OCI-LY1 (cell line): ENCODE measurements around the gene ZFR.

ENCODE experiments used
- H2AFZ ChIP-seq: fragments of 200-600 bp; sonication (generic), shearing (Covaris generic); 2 replicates; pipeline ENCODE4 v1.6.0; 2014; ENCODE audit warnings: antibody characterized with exemption, mild to moderate bottlenecking, low read length
- H3F3A ChIP-seq: fragments of 200-600 bp; sonication (generic), shearing (Covaris generic); 2 replicates; pipeline ENCODE4 v1.6.0; 2014; ENCODE audit warnings: mild to moderate bottlenecking, antibody characterized with exemption, low read length, moderate library complexity; ENCODE audit not compliant: insufficient read depth
- H3K27ac ChIP-seq: fragments of 200-600 bp; sonication (generic); 2 replicates; pipeline ENCODE4 v1.5.1; 2014; ENCODE audit warnings: low read length, mixed run types, mild to moderate bottlenecking, low read depth; ENCODE audit not compliant: poor library complexity, severe bottlenecking
- H3K27me3 ChIP-seq: fragments of 200-600 bp; sonication (generic); 2 replicates; pipeline ENCODE4 v1.6.0; 2014; ENCODE audit warnings: antibody characterized with exemption, mild to moderate bottlenecking, low read length, moderate library complexity; ENCODE audit not compliant: insufficient read depth
- H3K36me3 ChIP-seq: fragments of 200-600 bp; sonication (generic); 2 replicates; pipeline ENCODE4 v1.6.1; 2014; ENCODE audit warnings: mild to moderate bottlenecking, antibody characterized with exemption, low read length, moderate library complexity, mixed read lengths; ENCODE audit not compliant: insufficient read depth
- H3K4me1 ChIP-seq: fragments of 200-600 bp; sonication (generic); 2 replicates; pipeline ENCODE4 v1.5.1; 2014; ENCODE audit warnings: mild to moderate bottlenecking, low read length, moderate library complexity; ENCODE audit not compliant: insufficient read depth, severe bottlenecking
- H3K4me2 ChIP-seq: fragments of 200-600 bp; sonication (generic), shearing (Covaris generic); 2 replicates; pipeline ENCODE4 v1.6.1; 2014; ENCODE audit warnings: low read length
- H3K4me3 ChIP-seq: fragments of 200-600 bp; sonication (generic); 2 replicates; pipeline ENCODE4 v1.5.1; 2014; ENCODE audit warnings: low read length, low read depth, mild to moderate bottlenecking, mixed read lengths; ENCODE audit not compliant: poor library complexity, severe bottlenecking
- H3K79me2 ChIP-seq: fragments of 200-600 bp; shearing (Covaris generic); 2 replicates; pipeline ENCODE4 v1.6.1; 2016; ENCODE audit warnings: mixed run types, low read length, mixed read lengths; ENCODE audit not compliant: insufficient read depth
- H3K9ac ChIP-seq: fragments of 200-600 bp; sonication (generic), shearing (Covaris generic); 2 replicates; pipeline ENCODE4 v1.6.1; 2014; ENCODE audit warnings: mild to moderate bottlenecking, low read length, mixed read lengths
- H3K9me2 ChIP-seq: fragments of 200-600 bp; sonication (generic), shearing (Covaris generic); 2 replicates; pipeline ENCODE4 v1.6.1; 2014; ENCODE audit warnings: low read depth, mild to moderate bottlenecking, low read length, mixed read lengths
- H3K9me3 ChIP-seq: fragments of 200-600 bp; shearing (Covaris generic); 2 replicates; pipeline ENCODE4 v1.6.1; 2014; ENCODE audit warnings: low read length, mixed read lengths
- H4K20me1 ChIP-seq: fragments of 200-600 bp; sonication (generic), shearing (Covaris generic); 2 replicates; pipeline ENCODE4 v1.6.0; 2016; ENCODE audit warnings: mild to moderate bottlenecking, low read length; ENCODE audit not compliant: insufficient read depth
- EZH2 ChIP-seq: fragments of 200-600 bp; sonication (generic), shearing (Covaris generic); IDR thresholded peaks from 2 replicates; pipeline ENCODE4 v1.8.0; 2017; ENCODE audit warnings: borderline replicate concordance, mixed run types, mild to moderate bottlenecking, antibody characterized with exemption, low read length, moderate library complexity, mixed read lengths
- TF ChIP-seq, protein P1 (sequence below): fragments of 200-600 bp; sonication (generic), shearing (Covaris generic); IDR thresholded peaks from 2 replicates; pipeline ENCODE4 v1.5.1; 2017; ENCODE audit warnings: mild to moderate bottlenecking, antibody characterized with exemption, low read length, moderate library complexity, mixed read lengths

ZFR gene

DNA sequence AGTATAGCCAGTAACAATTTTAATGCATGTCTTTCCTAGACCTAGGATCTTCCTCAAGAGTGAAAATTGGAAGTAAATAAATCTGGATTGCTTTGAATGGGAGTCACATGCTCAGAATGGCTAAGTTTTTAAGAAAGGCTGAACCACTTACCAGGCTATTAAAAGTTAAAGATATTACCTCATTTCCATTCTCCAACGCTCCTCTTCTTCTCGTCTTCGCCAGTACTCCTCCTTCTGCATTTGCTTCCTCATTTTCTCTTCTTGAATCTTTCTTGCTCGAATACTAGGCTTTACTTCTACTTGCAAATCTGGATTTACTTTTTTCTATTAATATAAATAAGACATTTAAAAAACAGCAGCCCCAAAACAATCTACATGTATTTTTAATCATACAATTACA, 49.6 kb downstream of the ZFR start:
- H3F3A ChIP-seq: no peaks in the 10 kb centered on the region
- no peak overlapping the region for H3K4me2 ChIP-seq
- no peak overlapping the region for H2AFZ ChIP-seq
- peaks cover 92% of the 10 kb centered on the region for H3K36me3 ChIP-seq
- no peaks in the 10 kb centered on the region for H3K27me3 ChIP-seq
- no peaks in the 10 kb centered on the region for H4K20me1 ChIP-seq
- no peaks in the 10 kb centered on the region for H3K9me2 ChIP-seq
- H3K4me3 ChIP-seq: no peak overlapping the region
- H3K4me1 ChIP-seq: no peaks in the 10 kb centered on the region
- H3K9me3 ChIP-seq: no peaks in the 10 kb centered on the region
- no peak for TF ChIP-seq EZH2
- TF ChIP-seq, protein P1, sequence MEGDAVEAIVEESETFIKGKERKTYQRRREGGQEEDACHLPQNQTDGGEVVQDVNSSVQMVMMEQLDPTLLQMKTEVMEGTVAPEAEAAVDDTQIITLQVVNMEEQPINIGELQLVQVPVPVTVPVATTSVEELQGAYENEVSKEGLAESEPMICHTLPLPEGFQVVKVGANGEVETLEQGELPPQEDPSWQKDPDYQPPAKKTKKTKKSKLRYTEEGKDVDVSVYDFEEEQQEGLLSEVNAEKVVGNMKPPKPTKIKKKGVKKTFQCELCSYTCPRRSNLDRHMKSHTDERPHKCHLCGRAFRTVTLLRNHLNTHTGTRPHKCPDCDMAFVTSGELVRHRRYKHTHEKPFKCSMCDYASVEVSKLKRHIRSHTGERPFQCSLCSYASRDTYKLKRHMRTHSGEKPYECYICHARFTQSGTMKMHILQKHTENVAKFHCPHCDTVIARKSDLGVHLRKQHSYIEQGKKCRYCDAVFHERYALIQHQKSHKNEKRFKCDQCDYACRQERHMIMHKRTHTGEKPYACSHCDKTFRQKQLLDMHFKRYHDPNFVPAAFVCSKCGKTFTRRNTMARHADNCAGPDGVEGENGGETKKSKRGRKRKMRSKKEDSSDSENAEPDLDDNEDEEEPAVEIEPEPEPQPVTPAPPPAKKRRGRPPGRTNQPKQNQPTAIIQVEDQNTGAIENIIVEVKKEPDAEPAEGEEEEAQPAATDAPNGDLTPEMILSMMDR: no peak
- no peak overlapping the region for H3K27ac ChIP-seq
- no peaks in the 10 kb centered on the region for H3K79me2 ChIP-seq
- H3K9ac ChIP-seq: no peak overlapping the region

DNA sequence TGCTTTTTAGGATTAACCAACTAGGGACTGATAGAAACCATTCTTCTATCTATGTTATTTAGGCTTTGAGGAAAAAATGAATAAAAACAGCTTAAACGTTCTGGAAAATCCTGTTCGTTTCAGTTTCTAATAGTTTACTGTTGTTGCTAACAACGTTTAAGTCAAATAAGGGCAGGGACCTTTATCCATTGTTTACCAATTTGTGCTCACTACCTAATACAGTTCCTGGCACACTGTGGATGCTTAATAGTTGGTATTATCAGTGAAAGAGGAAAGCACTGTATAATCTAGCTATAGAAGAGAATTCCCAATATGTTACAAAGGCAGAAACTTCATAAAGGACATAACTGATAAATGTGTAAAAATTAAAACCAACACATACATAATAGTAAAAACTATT, 52.5 kb downstream of the ZFR start:
- no peak overlapping the region for H3K4me3 ChIP-seq

DNA sequence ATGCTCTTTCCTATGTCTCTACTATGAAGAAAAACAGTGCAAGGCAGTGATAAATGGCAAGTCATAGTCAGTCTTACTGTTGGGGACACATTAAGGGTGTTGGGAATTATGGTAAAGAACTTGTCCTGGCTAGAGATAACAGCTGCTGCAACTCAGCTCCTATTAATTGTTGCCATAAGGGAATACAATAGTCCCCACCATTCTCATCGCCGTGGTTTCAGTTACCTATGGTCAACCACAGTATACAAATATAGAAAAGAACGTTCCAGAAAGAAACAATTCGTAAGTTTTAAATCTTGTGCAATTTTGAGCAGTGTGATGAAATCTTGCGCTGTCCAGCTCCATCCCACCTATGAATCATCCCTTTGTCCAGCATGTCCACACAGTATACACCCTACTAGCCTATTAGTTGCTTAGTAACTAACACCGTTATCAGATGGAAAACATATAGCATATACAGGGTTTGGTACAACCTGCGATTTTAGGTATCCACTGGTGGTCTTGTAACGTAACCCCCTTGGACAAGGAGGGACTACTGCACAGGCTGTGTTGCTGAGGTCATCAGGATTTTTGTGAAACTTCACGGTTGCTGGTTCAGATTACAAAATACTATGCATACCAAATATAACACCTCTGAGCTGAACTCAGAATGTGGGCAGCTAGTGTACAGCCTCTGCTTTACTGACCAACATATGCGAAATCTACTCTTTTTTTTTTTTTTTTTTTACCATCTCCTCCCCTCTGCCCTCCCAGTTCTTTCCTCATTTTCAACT, 53.5 kb downstream of the ZFR start:
- H3K9ac ChIP-seq: no peak overlapping the region
- TF ChIP-seq, protein P1: no peak
- TF ChIP-seq EZH2: no peak
- no peak overlapping the region for H3K27ac ChIP-seq
- H3K79me2 ChIP-seq: no peaks in the 10 kb centered on the region
- H3K9me3 ChIP-seq: no peaks in the 10 kb centered on the region
- no peaks in the 10 kb centered on the region for H3K27me3 ChIP-seq
- H4K20me1 ChIP-seq: no peaks in the 10 kb centered on the region
- H2AFZ ChIP-seq: no peak overlapping the region
- H3K9me2 ChIP-seq: no peaks in the 10 kb centered on the region
- no peaks in the 10 kb centered on the region for H3F3A ChIP-seq
- no peak overlapping the region for H3K4me3 ChIP-seq
- no peak overlapping the region for H3K4me2 ChIP-seq
- H3K4me1 ChIP-seq: no peaks in the 10 kb centered on the region
- H3K36me3 ChIP-seq: peaks cover 94% of the 10 kb centered on the region

More for the DNA sequence above, 52.5 kb downstream of the ZFR start:
- H3K9ac ChIP-seq: no peak overlapping the region
- no peaks in the 10 kb centered on the region for H3K4me1 ChIP-seq
- H3K36me3 ChIP-seq: peaks cover 94% of the 10 kb centered on the region
- no peaks in the 10 kb centered on the region for H3K79me2 ChIP-seq
- no peaks in the 10 kb centered on the region for H3K9me3 ChIP-seq
- no peak overlapping the region for H3K4me2 ChIP-seq
- no peak overlapping the region for H3K27ac ChIP-seq
- H3K27me3 ChIP-seq: no peaks in the 10 kb centered on the region
- H3F3A ChIP-seq: no peaks in the 10 kb centered on the region
- no peak overlapping the region for H2AFZ ChIP-seq
- no peak for TF ChIP-seq EZH2
- TF ChIP-seq, protein P1: no peak
- no peaks in the 10 kb centered on the region for H4K20me1 ChIP-seq
- no peaks in the 10 kb centered on the region for H3K9me2 ChIP-seq
